A673 (cell line): ENCODE results near the gene CEBPB.

Source experiments
- EZH2 ChIP-seq: fragments of 200-600 bp; sonication (generic); IDR thresholded peaks from 2 replicates; pipeline ENCODE4 v1.6.1; 2017; ENCODE audit warnings: borderline replicate concordance, low read depth, mild to moderate bottlenecking, mixed read lengths, antibody characterized with exemption, low read length; ENCODE audit not compliant: poor library complexity, severe bottlenecking
- TF ChIP-seq, protein P1 (sequence below): fragments of 300-800, 200-600 bp; sonication (generic); conservative IDR thresholded peaks from 2 replicates; pipeline ENCODE4 v1.5.1; 2017; ENCODE audit warnings: low read depth, mild to moderate bottlenecking, antibody characterized with exemption, low read length, moderate library complexity, mixed read lengths

DNA sequence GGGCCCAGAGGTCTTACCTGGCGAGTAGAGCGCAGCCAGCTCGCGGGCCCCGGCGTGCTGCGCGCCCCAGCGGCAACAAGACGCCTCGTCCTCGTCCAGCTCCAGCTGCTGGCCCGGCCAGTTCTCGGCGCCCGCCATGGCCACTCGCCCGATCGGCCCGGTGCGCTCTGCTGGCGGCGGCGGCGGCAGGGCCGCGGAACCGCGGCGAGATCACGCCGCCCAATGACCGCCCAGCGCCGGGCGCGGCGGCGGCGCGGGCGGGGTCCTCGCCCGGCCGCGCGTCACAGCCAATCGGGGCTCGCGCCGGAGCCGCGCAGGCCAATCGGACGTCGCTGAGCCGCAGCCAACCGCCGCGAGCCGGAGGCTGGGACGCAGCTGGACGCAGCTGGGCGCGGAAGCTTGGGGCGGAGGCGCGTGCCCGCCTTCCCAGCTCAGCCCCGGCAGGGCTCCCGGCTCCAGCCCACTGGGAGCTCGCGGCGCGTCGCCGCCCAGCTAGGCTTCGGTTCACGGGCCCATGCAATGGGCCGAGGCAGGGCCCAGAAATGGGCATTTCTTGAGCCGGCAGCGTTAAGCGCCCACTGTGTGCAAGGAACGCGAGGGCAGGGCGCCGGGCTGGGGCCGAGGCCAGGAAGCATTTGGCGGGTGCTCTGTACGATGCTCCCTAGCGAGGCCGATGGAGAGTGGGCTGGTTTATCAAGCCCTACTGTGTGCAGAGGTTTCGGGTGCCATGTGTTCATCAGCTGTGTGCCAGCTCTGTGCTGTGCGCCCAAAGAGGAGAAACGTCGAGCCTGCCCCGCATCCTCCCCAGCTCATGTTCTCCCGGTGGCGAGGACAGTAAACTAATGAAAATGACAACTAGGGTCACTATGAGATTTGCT lies 36.9 kb upstream of the CEBPB start, which contains the start of gene PEDS1:
- TF ChIP-seq, protein P1, sequence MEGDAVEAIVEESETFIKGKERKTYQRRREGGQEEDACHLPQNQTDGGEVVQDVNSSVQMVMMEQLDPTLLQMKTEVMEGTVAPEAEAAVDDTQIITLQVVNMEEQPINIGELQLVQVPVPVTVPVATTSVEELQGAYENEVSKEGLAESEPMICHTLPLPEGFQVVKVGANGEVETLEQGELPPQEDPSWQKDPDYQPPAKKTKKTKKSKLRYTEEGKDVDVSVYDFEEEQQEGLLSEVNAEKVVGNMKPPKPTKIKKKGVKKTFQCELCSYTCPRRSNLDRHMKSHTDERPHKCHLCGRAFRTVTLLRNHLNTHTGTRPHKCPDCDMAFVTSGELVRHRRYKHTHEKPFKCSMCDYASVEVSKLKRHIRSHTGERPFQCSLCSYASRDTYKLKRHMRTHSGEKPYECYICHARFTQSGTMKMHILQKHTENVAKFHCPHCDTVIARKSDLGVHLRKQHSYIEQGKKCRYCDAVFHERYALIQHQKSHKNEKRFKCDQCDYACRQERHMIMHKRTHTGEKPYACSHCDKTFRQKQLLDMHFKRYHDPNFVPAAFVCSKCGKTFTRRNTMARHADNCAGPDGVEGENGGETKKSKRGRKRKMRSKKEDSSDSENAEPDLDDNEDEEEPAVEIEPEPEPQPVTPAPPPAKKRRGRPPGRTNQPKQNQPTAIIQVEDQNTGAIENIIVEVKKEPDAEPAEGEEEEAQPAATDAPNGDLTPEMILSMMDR, result no peak
- TF ChIP-seq EZH2, result no peak
